SK-N-SH (cell line): Measurements from ENCODE around the gene NFIA.

Experiments used
- CTCF ChIP-seq: fragments of 200-600 bp; sonication (generic); IDR thresholded peaks from 2 replicates; pipeline ENCODE4 v1.6.1; 2017; ENCODE audit warnings: antibody characterized with exemption, mild to moderate bottlenecking, moderate library complexity
- JUND ChIP-seq: IDR thresholded peaks from 2 replicates; pipeline ENCODE4 v1.4.0; 2012
- MEF2A ChIP-seq: IDR thresholded peaks from 2 replicates; pipeline ENCODE4 v1.4.0; 2012; ENCODE audit warnings: low read depth, borderline replicate concordance
- MXI1 ChIP-seq: IDR thresholded peaks from 2 replicates; pipeline ENCODE4 v1.6.1; 2012; ENCODE audit warnings: mild to moderate bottlenecking, low read depth, low read length, improper control_type of control experiment
- POLR2AphosphoS5 ChIP-seq: IDR thresholded peaks from 2 replicates; pipeline ENCODE4 v1.6.1; 2012; ENCODE audit warnings: low read depth, low read length
- RCOR1 ChIP-seq: fragments of 150-350 bp; IDR thresholded peaks from 2 replicates; pipeline ENCODE4 v1.6.1; 2017; ENCODE audit warnings: antibody characterized with exemption, low read length
- ZBTB33 ChIP-seq: IDR thresholded peaks from 2 replicates; pipeline ENCODE4 v1.4.0; 2012; ENCODE audit warnings: low read depth, borderline replicate concordance

GRCh38 chr1:61085206-61085982 is 3.0 kb downstream of the NFIA start:
- TF ChIP-seq MXI1, result no peak
- no peak for TF ChIP-seq CTCF
- TF ChIP-seq ZBTB33, result no peak
- TF ChIP-seq MEF2A, result no peak
- no peak for TF ChIP-seq RCOR1
- no peak for TF ChIP-seq POLR2AphosphoS5
- TF ChIP-seq JUND, result no peak
